Neural crest cell (in vitro differentiated cells): ENCODE measurements around the gene PLEKHJ1. TPM values are rescaled to one million over a fixed set of nuclear protein-coding genes. Genes with fewer than 3 reads are reported as not detected.
"Not testable (repeated sequence)": the region's sequence is repeated elsewhere in the genome, so short reads cannot be mapped to it uniquely, and the experiment has no call there.

ENCODE experiments used
- DNase-seq: peaks from one replicate; pipeline ENCODE4 v3.0.0; 2021; ENCODE audit warnings: low read depth, mixed read lengths, low spot score
- H3K27ac Mint-ChIP-seq: one replicate; pipeline ENCODE4 v1.8.0; 2021; ENCODE audit warnings: mild to moderate bottlenecking, mixed read lengths; ENCODE audit not compliant: unreplicated experiment
- H3K27me3 Mint-ChIP-seq: 2 replicates; pipeline ENCODE4 v1.8.0; 2021; ENCODE audit warnings: low read depth, mild to moderate bottlenecking, mixed read lengths
- H3K36me3 Mint-ChIP-seq: 2 replicates; pipeline ENCODE4 v1.8.0; 2021; ENCODE audit warnings: low read depth, mild to moderate bottlenecking, mixed read lengths
- H3K4me1 Mint-ChIP-seq: 2 replicates; pipeline ENCODE4 v1.8.0; 2021; ENCODE audit warnings: mixed read lengths
- H3K4me3 Mint-ChIP-seq: one replicate; pipeline ENCODE4 v1.8.0; 2021; ENCODE audit warnings: mild to moderate bottlenecking, mixed read lengths
- H3K9me3 Mint-ChIP-seq: 2 replicates; pipeline ENCODE4 v1.8.0; 2021; ENCODE audit warnings: mixed read lengths
- long read RNA-seq: library from polyadenylated mRNA; unstranded; transcript quantifications from one replicate; pipeline ENCODE4 v2.0.0, GENCODE V29; 2020
- total RNA-seq: library from RNA; stranded (reverse); gene quantifications from 2 replicates; pipeline ENCODE4 v1.2.1, GENCODE V29; 2021
- TF ChIP-seq, protein P1 (sequence below): fragments of 200-600 bp; sonication (generic); conservative IDR thresholded peaks from 2 replicates; pipeline ENCODE4 v1.5.0; 2021; ENCODE audit warnings: antibody characterized with exemption, mild to moderate bottlenecking

Gene PLEKHJ1, protein sequence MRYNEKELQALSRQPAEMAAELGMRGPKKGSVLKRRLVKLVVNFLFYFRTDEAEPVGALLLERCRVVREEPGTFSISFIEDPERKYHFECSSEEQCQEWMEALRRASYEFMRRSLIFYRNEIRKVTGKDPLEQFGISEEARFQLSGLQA
- total RNA-seq: 132 and 137 TPM in 2 replicates
- long read RNA-seq, transcript PLEKHJ1-201 (6 exons, 1,206 nt): major isoform, 82 of 93 reads
- long read RNA-seq, partial matches to known transcripts: 1 of 93 reads
- long read RNA-seq, other reads (novel, unspliced or antisense): 4 of 93 reads

DNA sequence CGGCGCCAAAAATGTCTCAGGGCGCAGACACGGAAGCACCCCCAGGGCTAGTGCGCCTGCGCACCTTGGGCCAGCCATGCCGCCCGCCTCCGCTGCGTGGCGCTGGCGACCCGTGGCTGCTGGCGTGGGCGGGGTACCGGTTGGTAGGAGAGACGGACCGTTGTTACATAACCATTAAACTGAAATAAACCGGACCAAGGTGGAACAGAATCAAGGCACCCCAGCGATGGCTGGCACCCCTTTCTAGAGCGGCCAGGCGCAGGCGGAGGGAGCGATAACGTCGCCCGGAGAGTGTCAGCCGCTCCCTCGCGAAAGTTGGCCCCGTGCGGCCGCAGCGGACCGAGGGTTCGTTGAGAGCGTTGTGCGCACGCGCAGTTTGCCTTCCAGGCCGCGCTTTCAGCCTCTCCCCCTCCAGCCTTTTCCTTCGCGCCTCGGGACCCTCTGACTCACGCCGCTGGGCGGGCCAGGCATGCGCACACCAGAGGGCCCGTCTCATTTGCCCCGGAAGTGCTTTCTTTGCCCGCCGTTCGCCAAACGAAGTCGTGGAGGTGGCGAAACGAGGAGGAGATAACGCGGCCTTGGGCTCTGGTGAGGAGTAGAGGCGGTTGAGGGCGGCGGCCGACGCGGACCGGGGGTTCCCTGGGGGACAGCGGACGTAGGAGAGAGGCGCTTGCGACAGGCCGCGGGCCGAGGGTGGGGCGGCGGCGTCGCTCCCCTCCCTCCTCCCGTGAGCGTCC, at the start of gene PLEKHJ1, which contains the start of gene SF3A2:
Gene PLEKHJ1 (minus strand): TSS at position 16 of the 737 bp plus-strand sequence. CDS start 81 bp downstream, outside the sequence.
Gene SF3A2 (plus strand): TSS at position 511 of the 737 bp plus-strand sequence. CDS start 6,595 bp downstream, outside the sequence.
- Mint-ChIP-seq H3K27ac (peak within 1 kb of the TSS; percentile 98), H3K36me3 (peaks cover 14% of the 10 kb centered on the region), H3K9me3 (no peaks in the 10 kb centered on the region), H3K4me3 (peak within 1 kb of the TSS; percentile 97), H3K4me1 (peaks cover 60% of the 10 kb centered on the region), H3K27me3 (peaks cover 13% of the 10 kb centered on the region)
- TF ChIP-seq, protein P1, sequence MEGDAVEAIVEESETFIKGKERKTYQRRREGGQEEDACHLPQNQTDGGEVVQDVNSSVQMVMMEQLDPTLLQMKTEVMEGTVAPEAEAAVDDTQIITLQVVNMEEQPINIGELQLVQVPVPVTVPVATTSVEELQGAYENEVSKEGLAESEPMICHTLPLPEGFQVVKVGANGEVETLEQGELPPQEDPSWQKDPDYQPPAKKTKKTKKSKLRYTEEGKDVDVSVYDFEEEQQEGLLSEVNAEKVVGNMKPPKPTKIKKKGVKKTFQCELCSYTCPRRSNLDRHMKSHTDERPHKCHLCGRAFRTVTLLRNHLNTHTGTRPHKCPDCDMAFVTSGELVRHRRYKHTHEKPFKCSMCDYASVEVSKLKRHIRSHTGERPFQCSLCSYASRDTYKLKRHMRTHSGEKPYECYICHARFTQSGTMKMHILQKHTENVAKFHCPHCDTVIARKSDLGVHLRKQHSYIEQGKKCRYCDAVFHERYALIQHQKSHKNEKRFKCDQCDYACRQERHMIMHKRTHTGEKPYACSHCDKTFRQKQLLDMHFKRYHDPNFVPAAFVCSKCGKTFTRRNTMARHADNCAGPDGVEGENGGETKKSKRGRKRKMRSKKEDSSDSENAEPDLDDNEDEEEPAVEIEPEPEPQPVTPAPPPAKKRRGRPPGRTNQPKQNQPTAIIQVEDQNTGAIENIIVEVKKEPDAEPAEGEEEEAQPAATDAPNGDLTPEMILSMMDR: peak; percentile 97
- DNase-seq: peak; percentile 98

DNA sequence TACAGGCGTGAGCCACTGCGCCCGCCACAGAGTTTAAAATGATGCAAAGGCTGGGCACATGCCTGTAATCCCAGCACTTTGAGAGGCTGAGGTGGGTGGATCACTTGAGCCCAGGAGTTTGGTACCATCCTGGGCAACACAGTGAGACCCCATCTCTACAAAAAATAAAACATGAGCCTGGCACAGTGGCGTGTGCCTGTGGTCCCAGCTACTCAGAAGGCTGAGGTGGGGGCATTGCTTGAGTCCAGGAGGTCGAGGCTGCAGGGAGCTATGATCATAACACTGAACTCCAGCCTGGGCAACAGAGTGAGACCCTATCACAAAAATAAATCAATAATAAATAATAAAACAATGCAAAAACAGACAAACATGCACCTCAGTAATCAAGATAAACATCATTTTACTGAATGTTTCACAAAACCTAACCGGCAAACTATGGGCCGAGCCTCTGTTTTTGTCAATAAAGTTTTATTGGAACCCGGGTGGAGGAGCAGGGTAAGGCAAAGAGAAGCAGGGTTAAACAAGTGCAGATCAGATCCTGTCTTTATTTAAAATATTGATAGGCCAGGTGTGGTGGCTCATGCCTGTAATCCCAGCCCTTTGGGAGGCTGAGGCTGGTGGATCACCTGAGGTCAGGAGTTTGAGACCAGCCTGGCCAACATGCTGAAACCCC, 47.8 kb upstream of the PLEKHJ1 start:
- peaks cover 43% of the 10 kb centered on the region for H3K27me3 Mint-ChIP-seq
- H3K9me3 Mint-ChIP-seq: no peaks in the 10 kb centered on the region
- no peak overlapping the region for H3K27ac Mint-ChIP-seq
- H3K36me3 Mint-ChIP-seq: peaks cover 3% of the 10 kb centered on the region
- no peak overlapping the region for H3K4me3 Mint-ChIP-seq
- H3K4me1 Mint-ChIP-seq: peaks cover 8% of the 10 kb centered on the region
- no peak for DNase-seq
- TF ChIP-seq, protein P1: no peak

DNA sequence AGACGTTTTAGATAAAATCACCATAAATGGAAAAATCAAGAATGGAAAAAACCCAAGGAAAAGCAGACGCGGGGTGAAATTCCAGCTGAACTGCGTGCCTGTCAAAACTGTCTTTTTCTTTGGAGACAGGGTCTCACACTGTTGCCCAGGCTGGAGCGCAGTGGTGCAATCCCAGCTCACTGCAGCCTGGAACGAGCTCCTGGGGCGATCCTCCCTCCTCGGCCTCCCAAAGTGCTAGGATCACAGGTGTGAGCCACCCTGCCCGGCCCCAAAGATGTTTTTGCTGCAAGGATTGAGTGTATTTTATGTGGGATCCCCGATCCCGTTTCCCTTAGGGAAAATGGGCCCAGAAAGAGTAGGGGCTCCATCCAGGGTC, 46.7 kb upstream of the PLEKHJ1 start:
- Mint-ChIP-seq H3K4me1 (peaks cover 5% of the 10 kb centered on the region), H3K27me3 (peaks cover 32% of the 10 kb centered on the region), H3K36me3 (no peaks in the 10 kb centered on the region), H3K9me3 (no peaks in the 10 kb centered on the region), H3K4me3 (peak overlapping the region; percentile 63), H3K27ac (no peak overlapping the region)
- TF ChIP-seq, protein P1: no peak
- no peak for DNase-seq

DNA sequence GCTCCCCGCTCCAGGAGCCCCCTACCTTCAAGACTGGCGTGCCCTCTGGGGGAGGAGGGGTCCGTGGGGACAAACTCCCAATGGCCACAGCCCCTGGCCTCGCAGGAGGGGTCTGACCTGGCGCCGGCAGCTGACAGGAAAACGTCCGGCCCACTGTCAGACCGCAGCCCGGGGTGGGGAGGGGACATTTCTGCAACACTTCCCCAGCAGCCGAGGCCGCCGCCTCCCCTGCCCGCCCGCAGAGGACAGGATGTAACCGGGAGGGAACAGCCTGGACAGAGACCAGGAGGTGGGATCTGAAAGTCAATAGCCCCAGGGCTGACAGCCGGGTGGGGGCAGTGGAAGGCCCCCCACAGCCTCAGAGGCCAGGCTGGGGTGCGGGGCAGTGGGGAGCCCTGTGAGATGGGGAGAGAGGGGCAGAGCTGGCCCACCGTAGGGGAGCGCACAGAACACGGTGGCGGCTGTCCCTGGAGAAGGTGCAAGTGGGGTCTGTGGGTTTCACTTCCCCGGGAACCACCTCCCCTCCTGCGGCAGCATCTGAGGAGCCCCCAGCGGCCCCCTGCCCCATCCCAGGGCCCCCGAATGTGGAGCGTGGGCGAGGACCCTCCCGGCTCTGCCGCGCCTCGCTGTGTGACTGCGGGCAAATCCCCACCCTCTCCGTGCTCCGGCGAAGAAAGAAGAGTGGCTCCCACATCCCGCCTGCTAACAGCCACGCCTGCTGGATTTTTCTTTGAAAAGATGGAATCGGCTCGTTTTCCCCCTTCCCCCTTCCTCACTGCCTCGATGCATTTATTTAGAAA, 46.1 kb upstream of the PLEKHJ1 start, which contains the start of gene PEAK3:
Gene PEAK3 (minus strand): TSS at position 114 of the 800 bp plus-strand sequence. CDS start 1,244 bp downstream, outside the sequence.
- H3K27me3 Mint-ChIP-seq: peaks cover 26% of the 10 kb centered on the region
- peak; percentile 47 for DNase-seq
- H3K27ac Mint-ChIP-seq: no peak within 1 kb of the TSS
- TF ChIP-seq, protein P1: no peak
- H3K4me3 Mint-ChIP-seq: peak within 1 kb of the TSS; percentile 63
- H3K36me3 Mint-ChIP-seq: no peaks in the 10 kb centered on the region
- H3K9me3 Mint-ChIP-seq: no peaks in the 10 kb centered on the region
- peaks cover 5% of the 10 kb centered on the region for H3K4me1 Mint-ChIP-seq

DNA sequence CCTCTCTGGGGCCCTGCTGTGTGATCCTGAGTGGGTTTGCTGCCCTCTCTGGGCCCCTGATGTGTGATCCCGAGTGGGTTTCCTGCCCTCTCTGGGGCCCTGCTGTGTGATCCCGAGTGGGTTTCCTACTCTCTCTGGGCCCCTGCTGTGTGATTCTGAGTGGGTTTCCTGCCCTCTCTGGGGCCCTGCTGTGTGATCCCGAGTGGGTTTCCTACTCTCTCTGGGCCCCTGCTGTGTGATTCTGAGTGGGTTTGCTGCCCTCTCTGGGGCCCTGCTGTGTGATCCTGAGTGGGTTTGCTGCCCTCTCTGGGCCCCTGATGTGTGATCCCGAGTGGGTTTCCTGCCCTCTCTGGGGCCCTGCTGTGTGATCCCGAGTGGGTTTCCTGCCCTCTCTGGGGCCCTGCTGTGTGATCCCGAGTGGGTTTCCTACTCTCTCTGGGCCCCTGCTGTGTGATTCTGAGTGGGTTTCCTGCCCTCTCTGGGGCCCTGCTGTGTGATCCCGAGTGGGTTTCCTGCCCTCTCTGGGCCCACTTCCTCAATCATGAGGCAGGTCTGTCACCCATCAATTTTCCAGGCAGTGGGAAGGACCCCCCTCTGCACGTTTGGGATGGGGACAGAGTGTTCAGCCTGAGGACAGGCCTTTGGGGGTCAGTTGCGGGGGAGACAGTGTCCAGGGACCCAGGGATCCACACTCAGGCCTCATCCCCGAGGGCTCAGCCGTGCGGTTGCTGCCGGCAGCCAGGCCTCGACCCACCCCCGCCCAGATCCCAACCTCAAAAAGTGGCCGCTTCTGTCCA, 45.3 kb upstream of the PLEKHJ1 start:
- H3K36me3 Mint-ChIP-seq, H3K27ac Mint-ChIP-seq, H3K9me3 Mint-ChIP-seq, DNase-seq, H3K4me1 Mint-ChIP-seq, H3K4me3 Mint-ChIP-seq: not testable (repeated sequence)
- peaks cover 20% of the 10 kb centered on the region for H3K27me3 Mint-ChIP-seq
